Rectal smooth muscle tissue (tissue), 1 donor: ENCODE data around the gene COL23A1.

Experiments used
- H3K27ac ChIP-seq: one replicate; pipeline ENCODE4 v1.7.0; 2013; ENCODE audit warnings: low read depth, low read length, inconsistent platforms
- H3K27me3 ChIP-seq: one replicate; pipeline ENCODE4 v1.7.0; 2013; ENCODE audit warnings: low read length; ENCODE audit not compliant: control insufficient read depth, insufficient read depth
- H3K36me3 ChIP-seq: one replicate; pipeline ENCODE4 v1.7.0; 2013; ENCODE audit warnings: low read length; ENCODE audit not compliant: control insufficient read depth, insufficient read depth
- H3K4me1 ChIP-seq: one replicate; pipeline ENCODE4 v1.7.0; 2013; ENCODE audit warnings: low read length; ENCODE audit not compliant: control insufficient read depth, insufficient read depth
- H3K4me3 ChIP-seq: one replicate; pipeline ENCODE4 v1.7.0; 2013; ENCODE audit warnings: low read length
- H3K9ac ChIP-seq: one replicate; pipeline ENCODE4 v1.7.0; 2013; ENCODE audit warnings: low read length

COL23A1 gene

GRCh38 chr5:178328826-178329730 lies 261.1 kb downstream of the COL23A1 start:
- no peaks in the 10 kb centered on the region for H3K36me3 ChIP-seq
- no peak overlapping the region for H3K27ac ChIP-seq
- no peak overlapping the region for H3K4me3 ChIP-seq
- H3K9ac ChIP-seq: no peak overlapping the region
- no peaks in the 10 kb centered on the region for H3K27me3 ChIP-seq
- peaks cover 5% of the 10 kb centered on the region for H3K4me1 ChIP-seq

GRCh38 chr5:178327931-178328711 lies 262.1 kb downstream of the COL23A1 start:
- Histone ChIP-seq H3K27ac (no peak overlapping the region), H3K9ac (no peak overlapping the region), H3K4me1 (peaks cover 5% of the 10 kb centered on the region), H3K36me3 (no peaks in the 10 kb centered on the region), H3K4me3 (no peak overlapping the region), H3K27me3 (no peaks in the 10 kb centered on the region)

GRCh38 chr5:178327446-178327845 lies 262.7 kb downstream of the COL23A1 start:
- H3K27ac ChIP-seq: no peak overlapping the region
- peaks cover 5% of the 10 kb centered on the region for H3K4me1 ChIP-seq
- no peaks in the 10 kb centered on the region for H3K36me3 ChIP-seq

GRCh38 chr5:178326374-178326715 lies 263.8 kb downstream of the COL23A1 start:
- no peaks in the 10 kb centered on the region for H3K4me1 ChIP-seq

More at GRCh38 chr5:178327446-178327845, 262.7 kb downstream of the COL23A1 start:
- no peak overlapping the region for H3K9ac ChIP-seq
- H3K27me3 ChIP-seq: no peaks in the 10 kb centered on the region
- no peak overlapping the region for H3K4me3 ChIP-seq

GRCh38 chr5:178325679-178326373 lies 264.4 kb downstream of the COL23A1 start:
- Histone ChIP-seq H3K36me3 (no peaks in the 10 kb centered on the region), H3K4me3 (no peak overlapping the region), H3K9ac (no peak overlapping the region), H3K4me1 (no peaks in the 10 kb centered on the region), H3K27me3 (no peaks in the 10 kb centered on the region), H3K27ac (no peak overlapping the region)

More at GRCh38 chr5:178326374-178326715, 263.8 kb downstream of the COL23A1 start:
- Histone ChIP-seq H3K27ac (no peak overlapping the region), H3K4me3 (no peak overlapping the region), H3K9ac (no peak overlapping the region), H3K27me3 (no peaks in the 10 kb centered on the region), H3K36me3 (no peaks in the 10 kb centered on the region)

DNA sequence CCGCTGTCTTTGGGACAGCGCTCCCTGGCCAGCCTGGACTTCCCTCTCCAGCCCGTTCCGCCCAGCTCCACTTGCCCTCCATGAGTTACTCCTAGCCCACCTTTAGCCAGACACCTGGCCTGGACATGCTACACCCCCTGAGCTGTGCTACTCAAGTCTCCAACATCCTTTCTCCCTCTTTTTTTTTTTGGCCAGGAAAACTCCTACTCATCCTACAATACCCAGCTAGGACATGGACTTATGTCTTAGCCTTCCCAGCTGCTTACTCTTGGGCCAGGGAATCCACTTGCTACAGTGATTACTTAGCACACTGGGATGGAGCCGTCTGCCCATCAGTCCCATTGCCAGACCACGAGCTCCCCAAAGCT lies 264.9 kb downstream of the COL23A1 start:
- Histone ChIP-seq H3K9ac (no peak overlapping the region), H3K27me3 (no peaks in the 10 kb centered on the region), H3K4me1 (no peaks in the 10 kb centered on the region), H3K27ac (no peak overlapping the region), H3K36me3 (no peaks in the 10 kb centered on the region), H3K4me3 (no peak overlapping the region)

- H3K27me3 ChIP-seq: no peaks in the 10 kb centered on the region
- H3K4me1 ChIP-seq: no peaks in the 10 kb centered on the region
- H3K36me3 ChIP-seq: no peaks in the 10 kb centered on the region
- no peak overlapping the region for H3K4me3 ChIP-seq
- H3K9ac ChIP-seq: no peak overlapping the region
- H3K27ac ChIP-seq: no peak overlapping the region
Measured at GRCh38 chr5:178324481-178325310, 265.5 kb downstream of the COL23A1 start.

DNA sequence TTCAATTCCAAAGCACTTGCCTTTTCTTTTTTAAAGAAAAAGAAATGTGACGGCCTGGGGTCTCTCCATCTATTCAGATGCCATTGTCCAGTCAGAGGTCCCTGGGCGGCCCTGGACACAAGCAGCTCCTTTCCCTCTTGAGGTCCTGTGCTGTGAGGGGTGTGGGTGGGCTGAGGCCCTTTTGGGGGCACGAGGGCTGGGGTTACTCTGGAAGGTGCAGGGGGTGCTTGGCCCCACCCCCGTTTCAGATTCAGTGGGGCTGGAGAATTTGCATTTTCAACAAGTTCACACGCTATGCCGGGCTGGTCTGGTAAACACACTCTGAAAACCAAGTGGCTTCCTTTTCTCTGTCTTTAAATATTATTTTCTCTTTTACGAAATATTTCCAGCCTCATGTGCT lies 266.2 kb downstream of the COL23A1 start:
- Histone ChIP-seq H3K4me1 (no peaks in the 10 kb centered on the region), H3K4me3 (no peak overlapping the region), H3K27ac (no peak overlapping the region), H3K36me3 (no peaks in the 10 kb centered on the region), H3K9ac (no peak overlapping the region), H3K27me3 (no peaks in the 10 kb centered on the region)

- no peak overlapping the region for H3K9ac ChIP-seq
- no peak overlapping the region for H3K4me3 ChIP-seq
- no peaks in the 10 kb centered on the region for H3K4me1 ChIP-seq
- no peak overlapping the region for H3K27ac ChIP-seq
- H3K27me3 ChIP-seq: no peaks in the 10 kb centered on the region
- H3K36me3 ChIP-seq: no peaks in the 10 kb centered on the region
Measured at GRCh38 chr5:178323541-178323865, 266.7 kb downstream of the COL23A1 start.

DNA sequence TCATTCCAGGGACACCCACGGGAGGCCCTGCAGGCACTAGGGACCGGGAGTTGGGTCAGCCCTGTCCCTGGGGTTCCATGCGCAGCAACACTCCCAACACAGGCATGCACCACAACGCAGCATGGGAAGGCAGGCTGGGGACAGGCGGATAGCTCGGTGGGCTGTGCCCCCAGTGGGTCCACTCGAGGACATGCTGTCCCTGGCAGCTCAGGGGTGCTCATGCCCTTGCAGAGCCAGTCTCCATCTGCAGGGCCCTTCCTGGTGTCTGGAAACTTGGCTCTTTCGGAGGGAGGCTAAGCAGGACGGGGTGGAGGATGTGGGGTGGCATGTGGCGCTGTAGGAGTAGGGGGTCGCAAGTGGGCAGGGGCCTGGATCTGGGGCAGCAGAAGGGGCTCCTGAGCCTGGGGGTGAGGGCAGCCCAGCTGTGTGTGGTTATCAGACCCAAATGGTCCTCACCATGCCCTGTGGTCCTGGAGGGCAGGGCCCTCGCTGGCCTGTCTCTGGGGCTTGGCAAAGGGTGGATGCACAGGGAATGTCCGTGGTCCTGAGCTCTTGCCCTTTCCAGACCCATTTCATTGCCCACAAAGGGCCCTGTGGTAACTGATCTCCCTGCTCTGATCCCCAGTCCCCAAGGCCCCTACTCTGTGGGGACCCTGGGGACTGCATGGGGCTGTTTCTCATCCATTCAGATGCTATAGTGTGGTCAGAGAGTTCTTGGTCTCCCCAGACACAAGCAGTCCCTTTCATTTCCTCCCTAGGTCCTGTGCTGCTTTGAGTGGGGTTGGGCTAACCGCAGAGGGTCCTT lies 267.3 kb downstream of the COL23A1 start:
- Histone ChIP-seq H3K4me3 (no peak overlapping the region), H3K27me3 (no peaks in the 10 kb centered on the region), H3K36me3 (no peaks in the 10 kb centered on the region), H3K27ac (no peak overlapping the region), H3K4me1 (no peaks in the 10 kb centered on the region), H3K9ac (no peak overlapping the region)

DNA sequence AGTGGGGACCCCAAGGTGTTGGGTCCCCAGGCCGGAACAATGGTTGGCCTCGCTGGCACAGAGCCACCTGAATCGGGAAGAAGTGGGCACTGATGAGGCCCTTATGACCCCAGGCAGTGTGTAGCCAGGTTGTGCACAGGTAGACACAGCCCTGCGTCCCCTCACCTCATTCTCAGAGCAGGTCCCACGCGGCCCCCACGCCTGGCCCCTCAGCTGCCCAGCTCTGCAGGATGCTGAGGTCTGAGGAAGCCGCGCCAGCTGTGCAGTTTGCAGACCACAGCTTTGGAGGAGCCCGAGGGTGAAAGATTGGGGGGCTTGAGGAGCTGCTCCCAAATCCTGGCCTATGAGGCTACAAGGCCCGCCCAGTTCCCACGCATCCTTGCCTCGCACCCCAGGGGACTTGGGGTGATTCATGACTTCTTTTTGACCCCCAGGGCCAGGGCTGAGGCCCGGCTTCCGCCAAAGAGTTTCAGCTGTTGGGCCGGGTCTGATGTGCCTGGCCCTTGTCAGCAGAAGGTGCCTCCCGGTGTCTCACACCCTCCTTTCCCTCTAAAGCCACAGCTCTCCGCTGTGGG lies 269.8 kb downstream of the COL23A1 start:
- H3K4me3 ChIP-seq: no peak overlapping the region
- no peaks in the 10 kb centered on the region for H3K27me3 ChIP-seq
- no peaks in the 10 kb centered on the region for H3K36me3 ChIP-seq
- H3K9ac ChIP-seq: no peak overlapping the region
- no peak overlapping the region for H3K27ac ChIP-seq
- H3K4me1 ChIP-seq: no peaks in the 10 kb centered on the region
